HuH-7 (cell line): Measurements from ENCODE around the gene REX1BD.
"Not testable (repeated sequence)": the region's sequence is repeated elsewhere in the genome, so short reads cannot be mapped to it uniquely, and the experiment has no call there.

ENCODE experiments used
- DNase-seq: peaks from one replicate; pipeline ENCODE4 v3.0.0; 2011; ENCODE audit warnings: low spot score

REX1BD gene

GRCh38 chr19:18577365-18577914, 11.2 kb upstream of the REX1BD start:
- DNase-seq = no peak

GRCh38 chr19:18580311-18580710, 8.3 kb upstream of the REX1BD start:
- DNase-seq = no peak

- no peak for DNase-seq
Measured at GRCh38 chr19:18586306-18586705, 2.3 kb upstream of the REX1BD start.

- no peak for DNase-seq
Measured at GRCh38 chr19:18587561-18587960, 1.0 kb upstream of the REX1BD start.

GRCh38 chr19:18587962-18588610, 512 bp upstream of the REX1BD start:
- DNase-seq = no peak

- no peak for DNase-seq
Measured at GRCh38 chr19:18589380-18590272, 1.0 kb downstream of the REX1BD start.

DNA sequence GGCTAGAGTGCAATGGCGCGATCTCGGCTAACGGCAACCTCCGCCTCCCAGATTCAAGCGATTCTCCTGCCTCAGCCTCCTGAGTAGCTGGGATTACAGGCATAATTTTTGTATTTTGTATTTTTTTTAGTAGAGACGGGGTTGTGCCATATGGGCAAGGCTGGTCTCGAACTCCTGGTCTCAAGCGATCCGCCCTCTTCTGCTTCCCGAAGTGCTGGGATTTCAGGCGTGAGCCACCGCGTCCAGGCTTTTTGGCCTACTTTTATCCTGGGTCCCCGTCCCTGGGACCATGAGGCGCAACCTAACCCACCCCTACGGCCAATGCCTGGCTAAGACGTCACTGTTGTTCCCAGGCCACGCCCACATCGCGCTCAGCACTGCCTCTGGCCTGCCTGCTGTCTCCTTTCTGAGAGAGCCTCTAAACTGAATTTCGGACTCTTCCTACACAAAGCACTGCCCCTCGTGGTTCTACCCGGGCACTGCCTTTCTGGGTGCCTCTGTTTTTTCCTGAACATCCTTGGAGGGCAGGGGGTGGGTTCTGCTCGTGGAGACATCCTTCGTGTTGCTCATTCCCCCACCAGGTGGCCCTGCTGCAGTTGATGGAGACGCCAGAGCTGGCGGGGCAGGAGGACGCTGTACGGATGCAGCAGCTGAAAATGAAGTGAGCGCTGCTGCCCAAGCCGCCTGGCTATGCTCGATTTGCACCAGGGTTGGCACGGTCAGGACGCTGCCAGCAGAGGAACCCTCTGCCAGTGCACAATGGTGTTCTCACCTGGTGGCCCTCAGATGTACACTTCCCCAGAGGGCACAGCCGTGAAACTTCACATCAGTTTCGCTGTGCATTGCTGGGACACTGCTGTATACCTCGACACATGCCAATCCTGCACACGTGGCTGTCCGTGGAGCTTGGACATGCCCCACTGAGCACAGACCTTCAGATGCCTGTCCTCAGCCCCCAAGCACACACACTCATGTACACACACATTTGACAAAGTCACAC, 2.0 kb downstream of the REX1BD start:
- DNase-seq = no peak

GRCh38 chr19:18591735-18592385, 3.3 kb downstream of the REX1BD start:
- DNase-seq = no peak

- DNase-seq = not testable (repeated sequence)
Measured at GRCh38 chr19:18592732-18593131, 4.1 kb downstream of the REX1BD start.

DNA sequence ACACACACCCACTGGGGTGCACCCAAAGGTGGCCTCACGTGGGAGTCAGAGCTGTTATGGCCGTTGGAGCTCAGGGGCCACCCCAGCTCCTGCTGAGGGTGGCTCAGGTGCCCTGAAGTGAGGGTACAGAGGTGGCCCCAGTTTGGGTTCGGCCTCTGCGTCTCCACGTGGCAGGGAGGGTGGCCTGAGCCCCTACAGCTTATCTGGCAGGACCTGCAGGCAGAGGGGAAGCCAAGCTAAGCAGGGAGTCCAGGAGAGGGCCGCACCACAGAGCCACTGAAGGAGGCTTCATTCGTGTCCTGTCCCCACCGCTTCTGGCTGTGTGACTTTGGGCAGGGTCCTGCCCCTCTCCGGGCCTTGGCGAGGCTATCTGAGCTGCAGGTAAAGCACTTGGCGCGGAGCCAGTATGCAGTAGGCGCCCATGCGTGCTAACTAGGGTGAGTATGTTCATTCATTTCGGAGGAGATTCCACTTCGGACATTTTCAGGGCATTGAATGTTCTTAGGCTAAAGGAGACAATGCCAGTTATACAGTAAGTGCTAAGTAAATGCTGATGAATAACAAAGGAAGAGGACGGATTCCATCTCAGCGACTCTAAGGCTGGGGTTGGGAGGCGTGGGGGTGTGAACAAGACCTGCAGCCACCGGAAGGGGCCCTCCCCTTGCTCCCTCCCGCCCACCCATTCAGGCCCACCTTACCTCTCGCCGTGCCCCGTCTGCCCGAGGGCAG, 4.9 kb downstream of the REX1BD start:
- no peak for DNase-seq

GRCh38 chr19:18594096-18594823, 5.7 kb downstream of the REX1BD start:
- DNase-seq = peak; percentile 87

GRCh38 chr19:18594824-18595373, 6.3 kb downstream of the REX1BD start:
- DNase-seq = no peak

- DNase-seq = no peak
Measured at GRCh38 chr19:18595475-18595874, 6.9 kb downstream of the REX1BD start.

GRCh38 chr19:18596752-18597157, 8.2 kb downstream of the REX1BD start:
- DNase-seq = no peak

GRCh38 chr19:18597809-18598660, 9.4 kb downstream of the REX1BD start:
- no peak for DNase-seq

GRCh38 chr19:18599485-18599884, 10.9 kb downstream of the REX1BD start:
- DNase-seq = no peak

DNA sequence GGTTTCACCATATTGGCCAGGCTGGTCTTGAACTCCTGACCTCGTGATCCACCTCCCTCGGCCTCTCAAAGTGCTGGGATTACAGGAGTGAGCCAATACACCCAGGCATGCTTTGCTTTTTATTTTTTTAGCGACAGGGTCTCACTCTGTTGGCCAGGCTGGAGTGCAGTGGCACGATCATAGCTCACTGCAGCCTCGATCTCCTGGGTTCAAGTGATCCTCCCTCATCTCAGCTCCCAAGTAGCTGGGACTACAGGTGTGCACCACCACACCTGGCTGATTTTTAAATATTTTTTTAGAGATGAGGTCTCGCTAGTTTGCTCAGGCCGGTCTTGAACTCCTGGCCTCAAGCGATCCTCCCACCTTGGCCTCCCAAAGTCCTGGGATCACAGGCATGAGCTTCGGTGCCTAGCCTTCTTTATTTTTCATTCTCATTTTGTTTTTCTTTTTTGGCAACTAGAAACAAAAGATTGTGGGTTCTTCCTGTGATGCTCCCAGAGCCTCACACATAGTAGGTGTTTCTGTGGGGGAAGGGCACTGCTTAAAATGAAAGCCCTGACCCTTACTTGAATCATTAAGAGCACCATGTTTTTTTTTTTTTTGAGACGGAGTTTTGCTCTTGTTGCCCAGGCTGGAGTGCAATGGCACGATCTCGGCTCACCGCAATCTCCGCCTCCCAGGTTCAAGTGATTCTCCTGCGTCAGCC, 12.2 kb downstream of the REX1BD start:
- DNase-seq = not testable (repeated sequence)

- DNase-seq = no peak
Measured at GRCh38 chr19:18601875-18602274, 13.3 kb downstream of the REX1BD start.
